Activated gamma-delta T cell (primary cell): Measurements from ENCODE around the gene ADGRG6.
"Not testable (repeated sequence)": the region's sequence is repeated elsewhere in the genome, so short reads cannot be mapped to it uniquely, and the experiment has no call there.

Experiments
- DNase-seq: peaks from one replicate; lab custom pipeline; 2025; lab: John Stamatoyannopoulos, UW

ADGRG6 gene

GRCh38 chr6:142409794-142410193 lies 108.0 kb downstream of the ADGRG6 start:
- DNase-seq: no peak

DNA sequence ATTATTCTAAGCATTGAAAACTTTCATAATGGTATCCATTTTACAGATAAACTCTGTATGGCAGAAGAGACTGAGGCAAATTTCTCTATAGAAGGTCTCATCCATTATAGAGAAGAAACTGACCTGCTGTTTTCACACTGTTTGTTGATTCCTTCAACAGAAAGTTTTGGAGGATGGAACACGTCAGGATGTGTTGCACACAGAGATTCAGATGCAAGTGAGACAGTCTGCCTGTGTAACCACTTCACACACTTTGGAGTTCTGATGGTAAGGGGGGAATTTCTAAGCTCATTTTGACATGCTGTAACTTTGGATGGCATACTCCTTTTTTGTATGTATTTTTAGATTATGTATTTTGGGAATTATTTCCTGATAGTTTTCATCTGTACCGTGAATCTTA lies 109.3 kb downstream of the ADGRG6 start:
- no peak for DNase-seq

DNA sequence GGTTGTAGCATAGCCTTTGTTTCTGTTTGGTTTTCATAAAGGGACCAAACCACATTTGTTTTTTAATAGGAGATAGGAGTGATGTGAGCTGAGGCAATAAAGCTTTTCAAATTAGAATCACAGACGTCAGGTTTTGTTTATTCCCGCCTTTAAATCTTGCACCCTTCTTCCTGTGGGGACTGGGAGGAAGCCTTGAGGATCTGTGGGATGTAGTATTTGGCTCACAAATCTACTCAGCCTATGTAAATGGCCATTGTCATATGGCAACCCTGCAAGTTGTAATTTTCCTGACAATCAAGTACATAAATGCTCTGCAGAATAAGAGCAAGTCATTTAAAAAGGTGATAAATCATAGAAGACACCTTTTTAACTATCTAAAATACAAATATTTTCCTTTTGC lies 110.4 kb downstream of the ADGRG6 start:
- no peak for DNase-seq

- no peak for DNase-seq
Observed at GRCh38 chr6:142412658-142413057, 110.9 kb downstream of the ADGRG6 start.

DNA sequence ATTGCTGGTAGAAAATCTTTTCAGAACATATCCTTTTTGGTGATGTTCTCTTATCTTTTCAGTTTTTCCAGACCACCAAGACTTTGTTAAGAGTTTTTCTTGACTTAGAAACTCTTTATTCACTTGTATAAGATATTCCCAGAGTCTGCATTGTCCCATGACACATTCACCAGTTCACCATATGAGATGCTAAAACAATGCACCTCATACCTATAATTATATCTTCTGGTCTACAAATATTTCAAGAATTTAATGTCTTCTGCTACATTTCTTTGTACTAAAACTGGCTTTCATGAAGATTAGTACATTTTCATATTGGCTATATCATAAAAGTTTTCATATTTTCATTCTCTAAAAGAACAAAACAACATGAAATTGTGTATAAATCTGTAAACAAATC lies 111.3 kb downstream of the ADGRG6 start:
- no peak for DNase-seq

- no peak for DNase-seq
Observed at GRCh38 chr6:142414462-142415250, 112.8 kb downstream of the ADGRG6 start.

DNA sequence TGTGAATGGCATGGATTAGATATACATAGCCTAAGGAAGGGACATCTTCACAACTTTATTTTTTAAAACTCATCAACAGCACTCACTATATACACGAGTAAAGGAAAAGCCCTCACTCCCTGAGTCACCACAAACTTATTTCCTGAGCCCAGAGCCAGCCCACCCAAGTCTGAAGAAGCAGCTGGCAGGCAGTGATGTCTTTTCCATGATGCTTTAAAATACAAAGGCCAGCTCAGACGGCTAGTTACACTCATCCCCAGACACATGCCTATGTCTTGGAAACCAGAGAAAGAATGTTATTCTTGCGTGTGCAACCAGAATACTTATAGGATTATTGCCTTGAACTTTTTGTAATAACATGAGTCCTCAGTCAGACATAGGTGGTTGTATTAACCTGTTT lies 114.4 kb downstream of the ADGRG6 start:
- DNase-seq: no peak

GRCh38 chr6:142416686-142417085 lies 114.9 kb downstream of the ADGRG6 start:
- no peak for DNase-seq

- no peak for DNase-seq
Observed at GRCh38 chr6:142417331-142417750, 115.5 kb downstream of the ADGRG6 start.

GRCh38 chr6:142419071-142419470 lies 117.3 kb downstream of the ADGRG6 start:
- DNase-seq: no peak

DNA sequence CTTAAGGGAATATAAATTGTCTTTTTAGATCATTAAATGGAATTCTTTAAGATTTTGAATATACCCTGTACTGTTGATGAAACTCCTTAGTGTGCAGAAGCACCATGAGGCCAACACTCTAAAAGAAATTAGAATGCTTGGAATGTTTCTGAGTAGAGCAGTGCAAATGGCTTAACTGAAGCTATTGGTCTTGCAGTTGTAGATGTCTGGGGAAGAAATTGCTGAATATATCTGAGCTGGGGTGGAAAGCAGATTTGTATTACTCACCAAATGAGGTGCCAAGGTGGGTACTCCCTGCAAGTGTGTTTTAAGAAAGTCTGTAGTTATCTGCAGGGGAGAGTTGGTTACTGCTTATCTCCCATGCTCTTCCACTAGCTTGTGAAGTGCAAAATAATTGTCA lies 119.0 kb downstream of the ADGRG6 start:
- DNase-seq: no peak

DNA sequence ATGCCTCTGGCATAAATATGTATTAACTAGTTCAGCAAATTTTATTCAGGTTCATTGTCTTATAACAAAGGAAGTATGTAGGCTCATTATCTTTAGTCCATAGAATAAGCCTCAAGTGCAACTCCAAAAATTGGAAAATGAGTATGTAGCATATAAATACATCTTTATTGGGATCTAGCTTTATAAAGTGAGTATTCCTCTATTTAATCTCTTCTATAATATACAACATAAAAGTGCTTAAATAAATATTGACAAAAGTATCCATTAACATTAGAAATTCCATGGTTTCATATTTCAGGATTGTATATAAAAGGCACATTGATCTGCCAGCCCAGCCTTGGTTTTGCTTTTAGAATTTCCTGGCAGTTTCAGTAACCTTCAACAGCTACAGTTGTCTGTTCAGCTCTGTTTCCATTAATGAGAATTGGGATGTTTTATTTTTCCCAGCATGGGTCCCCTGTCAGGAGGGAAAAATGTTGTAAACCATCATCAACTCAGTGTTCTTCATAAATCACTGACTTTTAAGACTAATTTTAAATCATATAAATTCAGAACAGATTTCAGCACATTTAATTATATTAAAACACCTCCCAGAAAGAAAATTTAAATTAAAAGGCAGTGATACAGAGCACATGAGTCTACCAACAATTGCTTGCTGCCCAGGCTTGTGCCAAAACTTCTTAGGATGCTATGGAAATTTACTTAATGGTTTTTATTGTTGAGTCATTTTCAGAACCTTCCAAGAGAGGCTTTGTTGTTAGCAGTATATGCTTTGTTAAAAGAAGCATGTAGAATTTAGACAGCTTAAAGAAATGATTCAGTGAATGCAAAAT lies 119.7 kb downstream of the ADGRG6 start:
- DNase-seq: no peak

DNA sequence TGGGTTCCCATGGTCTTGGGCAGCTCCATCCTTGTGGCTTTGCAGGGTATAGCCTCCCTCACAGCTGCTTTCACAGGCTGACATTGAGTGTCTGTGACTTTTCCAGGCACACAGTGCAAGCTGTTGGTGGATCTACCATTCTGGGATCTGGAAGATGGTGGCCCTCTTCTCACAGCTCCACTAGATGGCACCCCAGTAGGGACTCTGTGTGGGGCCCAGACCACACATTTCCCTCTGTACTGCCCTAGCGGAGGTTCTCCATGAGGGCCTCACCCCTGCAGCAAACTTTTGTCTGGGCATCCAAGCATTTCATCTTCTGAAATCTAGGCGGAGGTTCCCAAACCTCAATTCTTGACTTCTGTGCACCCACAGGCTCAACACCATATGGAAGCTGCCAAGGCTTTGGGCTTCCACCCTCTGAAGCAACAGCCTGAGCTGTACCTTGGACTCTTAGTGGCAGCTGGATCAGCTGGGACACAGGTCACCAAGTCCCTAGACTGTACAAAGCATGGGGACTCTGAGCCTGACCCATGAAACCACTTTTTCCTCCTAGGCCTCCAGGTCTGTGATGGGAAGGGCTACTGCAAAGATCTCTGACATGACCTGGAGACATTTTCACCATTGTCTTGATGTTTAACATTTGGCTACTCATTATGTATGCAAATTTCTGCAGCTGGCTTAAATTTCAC lies 124.8 kb downstream of the ADGRG6 start:
- DNase-seq: not testable (repeated sequence)

DNA sequence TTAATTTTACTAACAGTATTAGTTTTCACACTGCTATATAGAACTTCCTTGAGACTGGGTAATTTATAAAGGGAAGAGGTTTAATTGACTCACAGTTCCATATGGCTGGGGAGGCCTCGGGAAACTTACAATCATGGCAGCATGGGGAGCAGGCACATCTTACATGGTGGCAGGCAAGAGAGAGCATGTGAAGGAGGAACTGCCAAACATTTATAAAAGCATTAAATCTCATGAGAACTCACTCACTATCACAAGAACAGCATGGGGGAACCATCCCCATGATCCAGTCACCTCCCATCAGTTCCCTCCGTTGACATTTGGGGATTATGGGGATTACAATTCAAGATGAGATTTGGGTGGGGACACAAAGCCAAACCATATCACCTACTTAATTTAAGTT lies 126.7 kb downstream of the ADGRG6 start:
- DNase-seq: not testable (repeated sequence)

DNA sequence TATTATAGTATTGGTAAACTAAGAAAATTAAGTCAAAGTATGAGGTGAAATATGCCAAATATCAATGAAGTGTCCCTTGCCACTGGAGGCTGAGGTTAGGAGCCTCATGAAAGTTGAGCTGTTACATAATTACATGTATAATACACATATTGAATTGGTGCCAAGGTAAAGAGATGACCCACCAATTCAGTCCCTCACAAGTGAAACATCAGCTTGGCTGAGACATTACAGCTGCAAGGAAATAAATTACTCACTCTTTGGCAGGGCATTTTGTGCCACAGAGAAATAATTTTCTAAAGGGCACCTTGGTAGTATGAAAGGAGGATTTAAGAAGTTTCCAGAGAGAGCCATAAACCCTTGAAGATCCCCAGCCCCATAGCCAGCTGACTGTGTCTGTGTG lies 127.4 kb downstream of the ADGRG6 start:
- DNase-seq: no peak

- no peak for DNase-seq
Observed at GRCh38 chr6:142433419-142433818, 131.6 kb downstream of the ADGRG6 start.

DNA sequence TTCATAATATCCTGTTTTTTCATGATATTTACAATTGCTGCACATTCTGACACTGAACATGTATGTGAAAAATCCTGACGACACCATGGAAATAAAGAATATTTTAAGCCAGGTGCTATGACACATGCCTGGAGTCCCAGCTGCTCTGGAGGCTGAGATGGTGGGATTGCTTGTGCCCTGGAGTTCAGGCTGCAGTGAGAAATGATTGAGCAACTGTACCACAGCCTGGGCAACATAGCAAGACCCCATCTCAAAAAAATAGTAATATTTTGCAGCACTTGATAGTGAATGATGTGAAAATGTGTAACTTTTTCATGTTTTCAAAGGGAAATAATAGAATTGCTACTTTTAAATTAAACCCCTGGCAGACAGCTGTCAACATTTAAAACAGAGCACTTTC lies 137.1 kb downstream of the ADGRG6 start:
- DNase-seq: no peak

DNA sequence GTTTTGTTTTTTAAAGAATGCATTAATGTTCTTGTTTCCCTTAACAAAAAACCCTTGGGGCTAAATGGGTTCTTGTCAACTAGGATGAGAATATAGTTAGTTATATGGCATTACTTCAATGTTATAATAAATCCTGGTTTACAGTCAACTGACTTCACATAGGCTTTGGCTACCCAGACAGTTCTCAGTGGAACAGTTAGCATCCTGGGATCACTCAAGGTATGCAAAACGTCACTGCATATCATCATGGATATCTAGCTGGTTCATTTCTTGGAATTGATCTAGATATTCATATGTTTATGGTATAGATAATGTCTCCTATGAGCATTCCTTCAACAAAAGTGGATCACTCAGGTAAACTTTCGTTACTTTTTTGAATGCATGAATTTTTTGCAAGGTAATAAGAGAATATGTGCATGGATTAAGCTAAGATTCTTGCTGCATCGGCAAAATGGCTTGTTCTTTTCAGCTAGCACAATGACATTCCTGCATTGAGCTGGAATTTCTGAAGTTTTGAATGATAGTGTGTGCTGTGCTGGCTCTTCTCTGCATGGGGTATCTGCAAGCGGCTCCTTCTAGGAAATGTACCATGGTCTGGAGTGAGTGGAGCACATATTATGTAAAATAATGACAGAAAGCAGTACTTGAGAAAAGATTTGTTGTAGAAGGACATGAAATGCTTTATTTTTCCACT lies 138.9 kb downstream of the ADGRG6 start:
- no peak for DNase-seq

- no peak for DNase-seq
Observed at GRCh38 chr6:142441716-142442115, 139.9 kb downstream of the ADGRG6 start.

GRCh38 chr6:142443102-142443501 lies 141.3 kb downstream of the ADGRG6 start:
- no peak for DNase-seq

DNA sequence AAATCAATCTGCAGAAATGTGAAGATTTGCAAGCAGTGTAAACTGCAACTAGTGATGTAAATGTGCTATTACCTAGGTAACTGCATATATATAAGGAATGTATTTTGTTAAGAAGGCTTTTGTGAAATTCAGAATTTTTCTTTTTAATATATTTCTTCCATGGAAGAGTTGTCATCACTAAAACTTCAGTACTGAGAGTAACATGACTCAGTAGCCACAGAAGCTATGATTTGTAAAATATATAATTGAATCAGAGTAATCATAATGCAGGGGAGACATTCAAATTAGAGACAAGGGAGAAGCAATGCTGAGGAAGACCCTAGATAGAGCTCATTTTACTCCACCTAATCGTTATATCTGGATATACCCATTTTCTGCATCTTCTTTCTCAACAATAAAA lies 141.7 kb downstream of the ADGRG6 start:
- DNase-seq: no peak

DNA sequence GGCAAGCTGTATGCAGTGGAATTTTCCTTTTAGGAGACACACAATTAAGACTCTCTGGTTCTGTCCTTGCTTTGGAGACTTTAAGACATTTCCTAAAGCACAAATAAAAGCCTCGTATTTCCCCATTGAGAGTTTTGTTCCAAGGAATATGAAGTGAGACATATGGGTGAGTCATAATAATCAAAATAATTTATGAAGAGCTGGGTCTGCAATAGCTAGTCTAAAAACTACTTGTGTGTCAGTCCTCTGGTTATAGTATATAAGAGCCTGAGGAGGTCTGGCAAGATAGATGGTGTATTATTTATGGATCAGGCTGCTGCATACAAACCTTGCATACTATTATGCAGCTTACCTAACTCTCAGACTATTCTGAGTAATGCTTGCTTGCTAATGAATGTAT lies 142.6 kb downstream of the ADGRG6 start:
- no peak for DNase-seq
